GM12864 (cell line): Measurements from ENCODE around the gene NOM1.

Experiments used
- DNase-seq: peaks from one replicate; pipeline ENCODE4 v3.0.0-alpha.2; 2011; ENCODE audit warnings: low read depth
- H3K4me3 ChIP-seq: 2 replicates; pipeline ENCODE4 v1.5.1; 2011; ENCODE audit warnings: mild to moderate bottlenecking, low read depth, low read length, control low read depth
- CTCF ChIP-seq: IDR thresholded peaks from 2 replicates; pipeline ENCODE4 v1.5.1; 2011; ENCODE audit warnings: low read depth, mild to moderate bottlenecking, moderate library complexity, low read length, control low read depth, inconsistent platforms; ENCODE audit errors: missing control alignments

NOM1 gene

GRCh38 chr7:157012113-157012547, 62.6 kb downstream of the NOM1 start:
- no peak for DNase-seq
- H3K4me3 ChIP-seq, result no peak overlapping the region; the same call in 1 of the 2 replicates
- no peak for TF ChIP-seq CTCF

GRCh38 chr7:157013101-157013500, 63.6 kb downstream of the NOM1 start:
- no peak for TF ChIP-seq CTCF

GRCh38 chr7:157013602-157014549, 64.4 kb downstream of the NOM1 start:
- TF ChIP-seq CTCF, result no peak
- DNase-seq, result no peak

More at GRCh38 chr7:157013101-157013500, 63.6 kb downstream of the NOM1 start:
- no peak for DNase-seq
- no peak overlapping the region for H3K4me3 ChIP-seq

GRCh38 chr7:157014635-157015555, 65.4 kb downstream of the NOM1 start:
- TF ChIP-seq CTCF, result no peak
- no peak overlapping the region for H3K4me3 ChIP-seq
- no peak for DNase-seq

More at GRCh38 chr7:157013602-157014549, 64.4 kb downstream of the NOM1 start:
- no peak overlapping the region for H3K4me3 ChIP-seq

- TF ChIP-seq CTCF, result no peak
- no peak for DNase-seq
- H3K4me3 ChIP-seq, result no peak overlapping the region
These were observed 66.5 kb downstream of the NOM1 start for GRCh38 chr7:157016024-157016351.

- H3K4me3 ChIP-seq, result no peak overlapping the region
- DNase-seq, result peak; percentile 74
- TF ChIP-seq CTCF, result no peak
These were observed 67.0 kb downstream of the NOM1 start for GRCh38 chr7:157016352-157017041.
